ENCODE data around the gene CENPQ.
A peak's percentile ranks its signal among the peaks of the same experiment; 100 is the strongest.
"Not testable (repeated sequence)": the region's sequence is repeated elsewhere in the genome, so short reads cannot be mapped to it uniquely, and the experiment has no call there.

The CENPQ gene

GRCh38 chr6:49462927-49463611 is at the start of gene CENPQ, which contains the start of gene MMUT:
Gene CENPQ (plus strand): TSS chr6:49463370. CDS start chr6:49470177, 6,807 bp downstream.
Gene MMUT (minus strand): TSS chr6:49463253. CDS start chr6:49459466, 3,787 bp downstream.
- peak; percentile 79 for DNase-seq (ENCODE audit: low read depth, low spot score)

- no peak for DNase-seq (ENCODE audit: low read depth, low spot score)
Observed at GRCh38 chr6:49415358-49415757, 47.8 kb upstream of the CENPQ start.

GRCh38 chr6:49416195-49416594 is 47.0 kb upstream of the CENPQ start:
- no peak for DNase-seq (ENCODE audit: low read depth, low spot score)

GRCh38 chr6:49423817-49424216 is 39.4 kb upstream of the CENPQ start:
- no peak for DNase-seq (ENCODE audit: low read depth, low spot score)

GRCh38 chr6:49430187-49430586 is 33.0 kb upstream of the CENPQ start:
- DNase-seq (ENCODE audit: low read depth, low spot score) = no peak

GRCh38 chr6:49430866-49431265 is 32.3 kb upstream of the CENPQ start:
- no peak for DNase-seq (ENCODE audit: low read depth, low spot score)

- DNase-seq (ENCODE audit: low read depth, low spot score) = no peak
Observed at GRCh38 chr6:49453221-49453620, 9.9 kb upstream of the CENPQ start.

- DNase-seq (ENCODE audit: low read depth, low spot score) = no peak
Observed at GRCh38 chr6:49454787-49455709, 8.1 kb upstream of the CENPQ start.

- no peak for DNase-seq (ENCODE audit: low read depth, low spot score)
Observed at GRCh38 chr6:49457771-49458170, 5.4 kb upstream of the CENPQ start.

GRCh38 chr6:49462071-49462470 is 1.1 kb upstream of the CENPQ start:
- no peak for DNase-seq (ENCODE audit: low read depth, low spot score)

GRCh38 chr6:49462599-49462926 is 607 bp upstream of the CENPQ start:
- DNase-seq (ENCODE audit: low read depth, low spot score) = no peak

- DNase-seq (ENCODE audit: low read depth, low spot score) = no peak
Observed at GRCh38 chr6:49463612-49463967, 420 bp downstream of the CENPQ start.

- DNase-seq (ENCODE audit: low read depth, low spot score) = no peak
Observed at GRCh38 chr6:49464691-49465090, 1.5 kb downstream of the CENPQ start.

- no peak for DNase-seq (ENCODE audit: low read depth, low spot score)
Observed at GRCh38 chr6:49468042-49468441, 4.9 kb downstream of the CENPQ start.

- not testable (repeated sequence) for DNase-seq (ENCODE audit: low read depth, low spot score)
Observed at GRCh38 chr6:49476564-49476963, 13.4 kb downstream of the CENPQ start.

GRCh38 chr6:49479308-49479970 is 16.3 kb downstream of the CENPQ start:
- no peak for DNase-seq (ENCODE audit: low read depth, low spot score)

- DNase-seq (ENCODE audit: low read depth, low spot score) = not testable (repeated sequence)
Observed at GRCh38 chr6:49481846-49482245, 18.7 kb downstream of the CENPQ start.

- DNase-seq (ENCODE audit: low read depth, low spot score) = not testable (repeated sequence)
Observed at GRCh38 chr6:49483380-49483779, 20.2 kb downstream of the CENPQ start.

- DNase-seq (ENCODE audit: low read depth, low spot score) = no peak
Observed at GRCh38 chr6:49490633-49491032, 27.5 kb downstream of the CENPQ start.

- no peak for DNase-seq (ENCODE audit: low read depth, low spot score)
Observed at GRCh38 chr6:49497304-49497703, 34.1 kb downstream of the CENPQ start.

- DNase-seq (ENCODE audit: low read depth, low spot score) = no peak
Observed at GRCh38 chr6:49499126-49499525, 36.0 kb downstream of the CENPQ start.

- no peak for DNase-seq (ENCODE audit: low read depth, low spot score)
Observed at GRCh38 chr6:49499623-49500022, 36.5 kb downstream of the CENPQ start, which contains the start of gene GLYATL3. Gene GLYATL3 (plus strand): TSS chr6:49499923. CDS start chr6:49511991, 12,068 bp downstream.

All from smooth muscle cell of the brain vasculature (primary cell).